Measurements from ENCODE around the gene OR2V2.

DNA sequence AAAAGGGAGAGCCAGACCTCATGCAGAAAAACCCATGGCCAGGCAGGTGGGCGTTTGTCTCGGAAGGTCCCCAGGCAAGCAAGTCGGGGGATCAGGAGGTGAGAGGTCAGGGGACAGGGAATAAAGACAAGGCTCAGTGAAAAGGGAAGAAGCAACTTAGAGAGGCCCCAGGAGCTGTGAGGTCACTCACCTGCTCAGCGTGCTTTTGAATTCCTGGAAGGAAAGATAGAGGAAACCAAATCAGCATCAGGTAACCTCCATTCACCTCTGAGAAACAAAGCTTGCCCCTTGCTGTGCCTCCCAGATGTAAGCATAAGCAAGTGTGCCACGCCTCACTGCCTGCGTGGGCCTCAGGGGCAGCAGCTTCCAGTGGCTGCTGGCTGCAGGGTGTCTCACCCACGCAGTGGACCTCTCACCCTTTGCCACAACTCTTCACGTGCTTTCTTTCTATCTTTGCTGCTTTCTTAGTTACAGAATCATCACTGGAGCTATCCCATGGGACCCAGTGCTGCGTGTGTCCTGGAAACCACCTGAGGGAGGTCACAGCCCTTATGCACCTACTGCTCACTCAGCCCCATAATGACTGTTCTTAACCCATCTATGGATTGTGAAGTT is 51.6 kb downstream of the OR2V2 start:
- TF ChIP-seq, protein P1, sequence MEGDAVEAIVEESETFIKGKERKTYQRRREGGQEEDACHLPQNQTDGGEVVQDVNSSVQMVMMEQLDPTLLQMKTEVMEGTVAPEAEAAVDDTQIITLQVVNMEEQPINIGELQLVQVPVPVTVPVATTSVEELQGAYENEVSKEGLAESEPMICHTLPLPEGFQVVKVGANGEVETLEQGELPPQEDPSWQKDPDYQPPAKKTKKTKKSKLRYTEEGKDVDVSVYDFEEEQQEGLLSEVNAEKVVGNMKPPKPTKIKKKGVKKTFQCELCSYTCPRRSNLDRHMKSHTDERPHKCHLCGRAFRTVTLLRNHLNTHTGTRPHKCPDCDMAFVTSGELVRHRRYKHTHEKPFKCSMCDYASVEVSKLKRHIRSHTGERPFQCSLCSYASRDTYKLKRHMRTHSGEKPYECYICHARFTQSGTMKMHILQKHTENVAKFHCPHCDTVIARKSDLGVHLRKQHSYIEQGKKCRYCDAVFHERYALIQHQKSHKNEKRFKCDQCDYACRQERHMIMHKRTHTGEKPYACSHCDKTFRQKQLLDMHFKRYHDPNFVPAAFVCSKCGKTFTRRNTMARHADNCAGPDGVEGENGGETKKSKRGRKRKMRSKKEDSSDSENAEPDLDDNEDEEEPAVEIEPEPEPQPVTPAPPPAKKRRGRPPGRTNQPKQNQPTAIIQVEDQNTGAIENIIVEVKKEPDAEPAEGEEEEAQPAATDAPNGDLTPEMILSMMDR (conservative IDR thresholded peaks at IDR 0.05; ENCODE audit: low read length): no peak
- TF ChIP-seq EZH2phosphoT487 (IDR thresholded peaks at IDR 0.05; ENCODE audit: borderline replicate concordance): no peak

All from Loucy (cell line).